Measurements from ENCODE around the gene LHX8. TPM values are rescaled to one million over a fixed set of nuclear protein-coding genes. Genes with fewer than 3 reads are reported as not detected.

The LHX8 gene
- total RNA-seq, 1 donor from 2014 or later = not detected

- H3K9me3 ChIP-seq (replicated peaks) = no peaks in the 10 kb centered on the region
- H3K4me3 ChIP-seq = peak overlapping the region; percentile 50
- intact Hi-C loops (cut with micrococcal nuclease) = no loop called here
- H3K27ac ChIP-seq (replicated peaks) = no peak overlapping the region
- no peak for TF ChIP-seq CTCF (IDR thresholded peaks at IDR 0.05; ENCODE audit: borderline replicate concordance)
- no peaks in the 10 kb centered on the region for H3K36me3 ChIP-seq
- DNase-seq = no peak
- peaks cover 100% of the 10 kb centered on the region for H3K27me3 ChIP-seq (ENCODE audit: low read depth)
- peaks cover 27% of the 10 kb centered on the region for H3K4me1 ChIP-seq
Observed at GRCh38 chr1:75134647-75135572, 722 bp downstream of the LHX8 start.

GRCh38 chr1:75135573-75136194, 1.5 kb downstream of the LHX8 start:
- TF ChIP-seq CTCF (IDR thresholded peaks at IDR 0.05; ENCODE audit: borderline replicate concordance) = no peak
- no peaks in the 10 kb centered on the region for H3K9me3 ChIP-seq (replicated peaks)
- H3K4me3 ChIP-seq = peak overlapping the region; percentile 50
- H3K27ac ChIP-seq (replicated peaks) = no peak overlapping the region
- H3K4me1 ChIP-seq = peaks cover 27% of the 10 kb centered on the region
- no peaks in the 10 kb centered on the region for H3K36me3 ChIP-seq
- no peak for DNase-seq
- intact Hi-C loops (cut with micrococcal nuclease) = no loop called here
- H3K27me3 ChIP-seq (ENCODE audit: low read depth) = peaks cover 100% of the 10 kb centered on the region

GRCh38 chr1:75136195-75136815, 2.1 kb downstream of the LHX8 start:
- peaks cover 100% of the 10 kb centered on the region for H3K27me3 ChIP-seq (ENCODE audit: low read depth)
- TF ChIP-seq CTCF (IDR thresholded peaks at IDR 0.05; ENCODE audit: borderline replicate concordance) = no peak
- intact Hi-C loops (cut with micrococcal nuclease) = no loop called here

GRCh38 chr1:75136921-75137641, 2.9 kb downstream of the LHX8 start:
- Histone ChIP-seq H3K4me1 (peaks cover 27% of the 10 kb centered on the region), H3K4me3 (peak overlapping the region; percentile 50), H3K27ac (replicated peaks) (no peak overlapping the region), H3K27me3 (ENCODE audit: low read depth) (peaks cover 100% of the 10 kb centered on the region), H3K9me3 (replicated peaks) (no peaks in the 10 kb centered on the region), H3K36me3 (no peaks in the 10 kb centered on the region)
- intact Hi-C loops (cut with micrococcal nuclease) = no loop called here
- no peak for TF ChIP-seq CTCF (IDR thresholded peaks at IDR 0.05; ENCODE audit: borderline replicate concordance)
- DNase-seq = no peak

More at GRCh38 chr1:75136195-75136815, 2.1 kb downstream of the LHX8 start:
- H3K4me1 ChIP-seq = peaks cover 27% of the 10 kb centered on the region
- H3K27ac ChIP-seq (replicated peaks) = no peak overlapping the region
- H3K9me3 ChIP-seq (replicated peaks) = no peaks in the 10 kb centered on the region
- peak overlapping the region; percentile 50 for H3K4me3 ChIP-seq
- no peak for DNase-seq
- no peaks in the 10 kb centered on the region for H3K36me3 ChIP-seq

GRCh38 chr1:75152092-75152491, 17.9 kb downstream of the LHX8 start:
- H3K27me3 ChIP-seq (ENCODE audit: low read depth) = peaks cover 30% of the 10 kb centered on the region
- no peaks in the 10 kb centered on the region for H3K9me3 ChIP-seq (replicated peaks)
- intact Hi-C loops (cut with micrococcal nuclease) = no loop called here
- no peak for TF ChIP-seq CTCF (IDR thresholded peaks at IDR 0.05; ENCODE audit: borderline replicate concordance)
- H3K4me3 ChIP-seq = no peak overlapping the region
- H3K27ac ChIP-seq (replicated peaks) = no peak overlapping the region
- H3K4me1 ChIP-seq = no peaks in the 10 kb centered on the region
- no peaks in the 10 kb centered on the region for H3K36me3 ChIP-seq
- DNase-seq = no peak

All from left ventricle myocardium inferior (tissue), 1 donor.